Astrocyte (in vitro differentiated cells and primary cell): Measurements from ENCODE around the gene RSKR. TPM values are rescaled to one million over a fixed set of nuclear protein-coding genes. Genes with fewer than 3 reads are reported as not detected.

Source experiments
- DNase-seq: peaks from one replicate; pipeline ENCODE4 v3.0.0-alpha.2; 2010; ENCODE audit warnings: low read depth
- FAIRE-seq: peaks from 2 replicates; lab custom pipeline; 2011; peaks lifted over from hg19 to GRCh38; lab: Jason Lieb, UNC
- H2AFZ ChIP-seq: 2 replicates; pipeline ENCODE4 v1.6.0; 2012; ENCODE audit warnings: low read depth, low read length, inconsistent platforms
- H3K27ac ChIP-seq: 2 replicates; pipeline ENCODE4 v1.5.1; 2011; ENCODE audit warnings: low read depth, low read length, inconsistent platforms
- H3K27me3 ChIP-seq: 2 replicates; pipeline ENCODE4 v1.6.0; 2011; ENCODE audit warnings: low read length, inconsistent platforms; ENCODE audit not compliant: insufficient read depth
- H3K36me3 ChIP-seq: 2 replicates; pipeline ENCODE4 v1.5.1; 2011; ENCODE audit warnings: low read length, inconsistent platforms; ENCODE audit not compliant: insufficient read depth
- H3K4me1 ChIP-seq: 2 replicates; pipeline ENCODE4 v1.5.1; 2011; ENCODE audit warnings: low read length, inconsistent platforms; ENCODE audit not compliant: insufficient read depth
- H3K4me2 ChIP-seq: 2 replicates; pipeline ENCODE4 v1.6.0; 2012; ENCODE audit warnings: low read length, inconsistent platforms
- H3K4me3 ChIP-seq: 2 replicates; pipeline ENCODE4 v1.5.1; 2011; ENCODE audit warnings: low read depth, mild to moderate bottlenecking, low read length, inconsistent platforms; ENCODE audit not compliant: insufficient read depth
- H3K79me2 ChIP-seq: 2 replicates; pipeline ENCODE4 v1.6.0; 2012; ENCODE audit warnings: mild to moderate bottlenecking, low read length, inconsistent platforms; ENCODE audit not compliant: insufficient read depth
- H3K9ac ChIP-seq: 2 replicates; pipeline ENCODE4 v1.6.0; 2012; ENCODE audit warnings: mild to moderate bottlenecking, low read length, inconsistent platforms
- H3K9me3 ChIP-seq: 2 replicates; pipeline ENCODE4 v1.5.1; 2012; ENCODE audit warnings: low read depth, mild to moderate bottlenecking, low read length, inconsistent platforms; ENCODE audit not compliant: insufficient read depth
- H4K20me1 ChIP-seq: 2 replicates; pipeline ENCODE4 v1.6.0; 2012; ENCODE audit warnings: low read length, inconsistent platforms; ENCODE audit not compliant: insufficient read depth
- H3K27ac Mint-ChIP-seq: one replicate; pipeline ENCODE4 v1.8.0; 2021; ENCODE audit warnings: mild to moderate bottlenecking, mixed read lengths; ENCODE audit not compliant: unreplicated experiment
- H3K27me3 Mint-ChIP-seq: one replicate; pipeline ENCODE4 v1.8.0; 2021; ENCODE audit warnings: low read depth, mixed read lengths; ENCODE audit not compliant: unreplicated experiment
- H3K36me3 Mint-ChIP-seq: one replicate; pipeline ENCODE4 v1.8.0; 2021; ENCODE audit warnings: low read depth, mixed read lengths; ENCODE audit not compliant: unreplicated experiment
- H3K4me1 Mint-ChIP-seq: one replicate; pipeline ENCODE4 v1.8.0; 2021; ENCODE audit warnings: low read depth, mixed read lengths; ENCODE audit not compliant: unreplicated experiment
- H3K4me3 Mint-ChIP-seq: one replicate; pipeline ENCODE4 v1.8.0; 2021; ENCODE audit warnings: mild to moderate bottlenecking, moderate library complexity, mixed read lengths; ENCODE audit not compliant: unreplicated experiment
- H3K9me3 Mint-ChIP-seq: one replicate; pipeline ENCODE4 v1.8.0; 2021; ENCODE audit warnings: mild to moderate bottlenecking, mixed read lengths; ENCODE audit not compliant: unreplicated experiment
- EZH2 ChIP-seq: IDR thresholded peaks from 2 replicates; pipeline ENCODE4 v1.6.1; 2012; ENCODE audit warnings: mild to moderate bottlenecking, low read length, inconsistent platforms; ENCODE audit not compliant: insufficient read depth
- total RNA-seq: library from RNA; stranded (reverse); gene quantifications from 2 replicates; pipeline ENCODE4 v1.2.1, GENCODE V29; 2021
- TF ChIP-seq, protein P1 (sequence below): IDR thresholded peaks from 2 replicates; pipeline ENCODE4 v1.5.1; 2011; ENCODE audit warnings: low read depth, mild to moderate bottlenecking, inconsistent platforms, low read length, moderate library complexity; ENCODE audit not compliant: insufficient read depth

The RSKR gene
- total RNA-seq, 1 donor from 2014 or later = 13.5 TPM

DNA sequence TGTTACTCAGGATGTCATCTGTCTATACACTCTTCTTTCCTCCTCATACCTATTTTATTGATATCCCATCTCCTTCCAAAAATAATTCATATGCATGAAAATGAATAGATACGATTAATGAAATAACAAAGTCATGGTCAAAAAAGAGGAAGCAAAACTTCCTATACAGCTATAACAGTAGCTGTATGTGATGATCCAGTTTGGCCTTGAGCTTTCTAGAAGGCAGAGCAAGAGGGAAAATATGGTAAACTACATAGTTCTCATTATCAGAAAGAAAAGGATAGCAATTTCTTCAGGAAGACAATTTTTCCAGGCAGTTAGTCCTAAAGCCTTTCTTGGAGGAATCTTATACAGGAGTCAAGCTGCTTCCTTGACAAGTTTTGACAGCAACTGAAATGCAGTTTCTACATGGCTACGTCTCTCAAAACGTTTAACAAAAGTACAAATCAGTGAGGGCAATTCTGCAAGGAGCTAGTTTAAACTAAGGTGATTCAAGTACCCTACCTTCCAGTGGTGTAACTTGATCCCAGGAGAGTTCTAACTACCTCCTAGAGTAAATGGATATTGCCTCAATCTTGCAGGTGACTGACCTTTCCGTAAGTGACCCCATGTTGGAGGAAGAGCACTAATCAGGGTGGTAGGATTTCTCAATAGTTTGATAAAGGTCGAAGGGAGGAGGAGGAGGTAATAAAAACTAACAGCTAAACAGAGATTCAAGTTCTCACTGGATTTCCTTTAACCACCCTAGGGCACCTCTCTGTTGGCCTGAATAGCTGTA is 16.2 kb downstream of the RSKR start:
- Histone ChIP-seq H3K4me1 (peaks cover 9% of the 10 kb centered on the region), H4K20me1 (no peaks in the 10 kb centered on the region), H3K4me2 (peak overlapping the region; percentile 92), H3K27me3 (no peaks in the 10 kb centered on the region), H3K4me3 (peak overlapping the region; percentile 83), H3K79me2 (peaks cover 28% of the 10 kb centered on the region), H2AFZ (peak overlapping the region; percentile 88), H3K9me3 (no peaks in the 10 kb centered on the region), H3K36me3 (peaks cover 4% of the 10 kb centered on the region), H3K27ac (no peak overlapping the region), H3K9ac (peak overlapping the region; percentile 91)
- Mint-ChIP-seq H3K9me3 (no peaks in the 10 kb centered on the region), H3K36me3 (no peaks in the 10 kb centered on the region), H3K27ac (no peak overlapping the region), H3K27me3 (no peaks in the 10 kb centered on the region), H3K4me3 (peak overlapping the region; percentile 89), H3K4me1 (peaks cover 4% of the 10 kb centered on the region)
- TF ChIP-seq, protein P1, sequence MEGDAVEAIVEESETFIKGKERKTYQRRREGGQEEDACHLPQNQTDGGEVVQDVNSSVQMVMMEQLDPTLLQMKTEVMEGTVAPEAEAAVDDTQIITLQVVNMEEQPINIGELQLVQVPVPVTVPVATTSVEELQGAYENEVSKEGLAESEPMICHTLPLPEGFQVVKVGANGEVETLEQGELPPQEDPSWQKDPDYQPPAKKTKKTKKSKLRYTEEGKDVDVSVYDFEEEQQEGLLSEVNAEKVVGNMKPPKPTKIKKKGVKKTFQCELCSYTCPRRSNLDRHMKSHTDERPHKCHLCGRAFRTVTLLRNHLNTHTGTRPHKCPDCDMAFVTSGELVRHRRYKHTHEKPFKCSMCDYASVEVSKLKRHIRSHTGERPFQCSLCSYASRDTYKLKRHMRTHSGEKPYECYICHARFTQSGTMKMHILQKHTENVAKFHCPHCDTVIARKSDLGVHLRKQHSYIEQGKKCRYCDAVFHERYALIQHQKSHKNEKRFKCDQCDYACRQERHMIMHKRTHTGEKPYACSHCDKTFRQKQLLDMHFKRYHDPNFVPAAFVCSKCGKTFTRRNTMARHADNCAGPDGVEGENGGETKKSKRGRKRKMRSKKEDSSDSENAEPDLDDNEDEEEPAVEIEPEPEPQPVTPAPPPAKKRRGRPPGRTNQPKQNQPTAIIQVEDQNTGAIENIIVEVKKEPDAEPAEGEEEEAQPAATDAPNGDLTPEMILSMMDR = no peak
- TF ChIP-seq EZH2 = no peak
- FAIRE-seq (no peak), DNase-seq (no peak)

DNA sequence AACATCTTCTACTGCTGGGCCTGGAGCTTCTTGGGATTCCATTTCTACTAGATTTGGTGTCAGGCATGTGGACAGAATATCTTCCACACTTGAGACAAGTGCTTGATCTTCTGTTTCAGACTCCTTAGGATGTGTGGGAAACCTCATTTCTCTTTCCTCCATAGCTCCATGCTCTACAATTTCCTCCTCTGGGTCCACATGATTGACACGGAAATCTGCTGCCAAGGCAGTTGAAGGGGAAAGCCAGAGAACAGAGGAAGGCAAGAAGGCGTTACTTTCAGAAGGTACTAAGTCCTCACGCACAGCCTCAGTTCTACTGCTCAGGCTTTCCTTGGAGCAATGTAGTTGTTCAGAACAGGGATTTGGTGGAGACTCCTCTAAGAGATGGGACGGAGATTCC is 21.7 kb downstream of the RSKR start:
- DNase-seq = no peak
- H3K9ac ChIP-seq = no peak overlapping the region
- H3K79me2 ChIP-seq = peaks cover 21% of the 10 kb centered on the region
- TF ChIP-seq EZH2 = no peak
- TF ChIP-seq, protein P1 = no peak
- no peak overlapping the region for H3K27ac ChIP-seq
- no peaks in the 10 kb centered on the region for H3K4me1 ChIP-seq
- H3K36me3 ChIP-seq = peaks cover 22% of the 10 kb centered on the region
- no peak overlapping the region for H3K4me3 Mint-ChIP-seq
- no peaks in the 10 kb centered on the region for H3K9me3 ChIP-seq
- H3K27me3 ChIP-seq = no peaks in the 10 kb centered on the region
- no peak overlapping the region for H3K27ac Mint-ChIP-seq
- no peak overlapping the region for H2AFZ ChIP-seq
- no peaks in the 10 kb centered on the region for H4K20me1 ChIP-seq
- no peaks in the 10 kb centered on the region for H3K4me1 Mint-ChIP-seq
- H3K4me3 ChIP-seq = no peak overlapping the region
- no peaks in the 10 kb centered on the region for H3K9me3 Mint-ChIP-seq
- H3K4me2 ChIP-seq = no peak overlapping the region
- peaks cover 5% of the 10 kb centered on the region for H3K36me3 Mint-ChIP-seq
- H3K27me3 Mint-ChIP-seq = no peaks in the 10 kb centered on the region
- no peak for FAIRE-seq

DNA sequence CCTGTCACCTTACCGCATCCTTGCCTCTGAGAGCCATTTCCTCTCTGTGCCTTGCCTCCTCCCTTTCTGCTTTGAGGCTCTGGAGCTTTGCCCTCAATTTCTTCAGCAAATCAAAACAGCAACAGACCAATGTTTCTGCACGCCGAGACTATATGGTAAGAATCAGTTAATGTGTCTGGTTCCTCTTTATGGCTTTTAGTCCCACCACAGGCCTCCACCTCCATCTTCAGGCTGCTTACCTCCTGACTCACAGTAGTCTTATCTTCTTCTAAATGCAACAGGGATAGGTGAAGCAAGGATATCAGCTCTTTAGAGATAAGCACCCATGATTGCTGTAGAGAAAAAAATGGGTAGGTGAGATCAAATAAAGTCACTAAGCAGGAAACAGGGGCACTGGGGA is 28.1 kb downstream of the RSKR start:
- no peak for TF ChIP-seq EZH2
- TF ChIP-seq, protein P1 = no peak
- H3K27ac Mint-ChIP-seq = no peak overlapping the region
- peaks cover 5% of the 10 kb centered on the region for H3K27me3 Mint-ChIP-seq
- Histone ChIP-seq H2AFZ (no peak overlapping the region), H3K27me3 (no peaks in the 10 kb centered on the region), H3K36me3 (peaks cover 44% of the 10 kb centered on the region), H3K4me1 (no peaks in the 10 kb centered on the region), H4K20me1 (no peaks in the 10 kb centered on the region), H3K9ac (no peak overlapping the region), H3K4me3 (no peak overlapping the region), H3K4me2 (no peak overlapping the region), H3K27ac (no peak overlapping the region), H3K9me3 (no peaks in the 10 kb centered on the region), H3K79me2 (no peaks in the 10 kb centered on the region)
- no peaks in the 10 kb centered on the region for H3K9me3 Mint-ChIP-seq
- H3K4me1 Mint-ChIP-seq = no peaks in the 10 kb centered on the region
- no peak overlapping the region for H3K4me3 Mint-ChIP-seq
- H3K36me3 Mint-ChIP-seq = peaks cover 19% of the 10 kb centered on the region
- DNase-seq (no peak), FAIRE-seq (no peak)
